HepG2 (cell line): ENCODE data around the gene SMIM9. TPM values are rescaled to one million over a fixed set of nuclear protein-coding genes. Genes with fewer than 3 reads are reported as not detected.

Source experiments
- ATAC-seq: fragments of 200-7000 bp; cut with Tn5 transposase; 3 replicates; pipeline ENCODE4 v1.9.1; 2020; ENCODE audit warnings: mild to moderate bottlenecking, moderate library complexity
- BruUV-seq: library from RNA; stranded (reverse); fragments of 400-500 nt; replicated peaks from 2 replicates; lab custom pipeline; 2021; lab: Mats Ljungman, UMichigan
- CTCF ChIA-PET: fragments of 300-600 bp; formaldehyde crosslinking; extraction: SDS; loops from one replicate; lab custom pipeline; 2021; ENCODE audit warnings: low total read pairs, inconsistent platforms, low intra/inter-chr PET ratio; lab: Yijun Ruan, JAX
- POLR2A ChIA-PET: fragments of 350-600 bp; sonication (Branson Sonifier 250); formaldehyde crosslinking; loops from one replicate; lab custom pipeline; 2020; ENCODE audit warnings: antibody characterized with exemption, inconsistent platforms; lab: Yijun Ruan, JAX
- DNase-seq: peaks from one replicate; pipeline ENCODE4 v3.0.0-alpha.2; 2015; ENCODE audit warnings: low spot score
- FAIRE-seq: peaks from 3 replicates; lab custom pipeline; 2011; peaks lifted over from hg19 to GRCh38; lab: Jason Lieb, UNC
- H2AFZ ChIP-seq: one replicate; pipeline ENCODE4 v1.6.1; 2011; ENCODE audit warnings: low read length, inconsistent platforms
- H3K27ac ChIP-seq: fragments of 300-600 bp; 3 replicates; pipeline ENCODE4 v1.8.0; 2011; ENCODE audit warnings: mixed run types, mild to moderate bottlenecking, mixed read lengths, low read length, inconsistent platforms; ENCODE audit not compliant: insufficient read depth; ENCODE audit errors: extremely low read length
- H3K27me3 ChIP-seq, 2 experiments: fragments of 200-600 bp in 1 of 2; 2 replicates in 1 of 2; 3 replicates in 1 of 2; pipeline versions ENCODE4 v1.6.0 to v1.8.0; 2011; ENCODE audit warnings: low read length in 2 of 2, mild to moderate bottlenecking in 2 of 2, moderate library complexity in 2 of 2, inconsistent platforms in 1 of 2; ENCODE audit not compliant: insufficient read depth in 2 of 2, control insufficient read depth in 1 of 2
- H3K36me3 ChIP-seq, 2 experiments: fragments of 200-600 bp in 1 of 2; replicated peaks in 1 of 2; 2 replicates in 1 of 2; 3 replicates in 1 of 2; pipeline versions ENCODE4 v1.5.1 to v1.8.0; 2011; ENCODE audit warnings: low read length in 2 of 2, inconsistent platforms in 1 of 2; ENCODE audit not compliant: insufficient read depth in 2 of 2, control insufficient read depth in 1 of 2
- H3K4me1 ChIP-seq: 2 replicates; pipeline ENCODE4 v1.5.1; 2012; ENCODE audit warnings: low read length, inconsistent platforms; ENCODE audit not compliant: insufficient read depth
- H3K4me2 ChIP-seq: 2 replicates; pipeline ENCODE4 v1.6.0; 2011; ENCODE audit warnings: low read depth, low read length, inconsistent platforms
- H3K4me3 ChIP-seq, 3 experiments: fragments of 200-600 bp in 1 of 3; sonication (generic), shearing (Covaris generic) in 1 of 3; replicated peaks in 1 of 3; 2 replicates each; pipeline ENCODE4 v1.5.1; 2011 to 2016; ENCODE audit warnings: low read length in 3 of 3, inconsistent platforms in 2 of 3, low read depth in 2 of 3, mild to moderate bottlenecking in 2 of 3, control low read depth in 1 of 3, mixed read lengths in 1 of 3; ENCODE audit not compliant: insufficient read depth in 1 of 3
- H3K79me2 ChIP-seq: one replicate; pipeline ENCODE4 v1.6.1; 2011; ENCODE audit warnings: low read length, inconsistent platforms; ENCODE audit not compliant: insufficient read depth
- H3K9ac ChIP-seq: 2 replicates; pipeline ENCODE4 v1.6.0; 2011; ENCODE audit warnings: mild to moderate bottlenecking, low read depth, low read length, inconsistent platforms; ENCODE audit not compliant: insufficient read depth
- H3K9me3 ChIP-seq: 2 replicates; pipeline ENCODE4 v1.5.1; 2012; ENCODE audit warnings: mild to moderate bottlenecking, low read length
- H4K20me1 ChIP-seq: 2 replicates; pipeline ENCODE4 v1.6.0; 2011; ENCODE audit warnings: inconsistent platforms, mild to moderate bottlenecking, low read length, moderate library complexity; ENCODE audit not compliant: insufficient read depth
- ETV6 ChIP-seq: sonication (generic); formaldehyde crosslinking; conservative IDR thresholded peaks from 2 replicates; pipeline ENCODE4 v1.4.0; 2020; ENCODE audit warnings: missing genetic modification reagents
- NFYB ChIP-seq: sonication (generic); formaldehyde crosslinking; IDR thresholded peaks from 2 replicates; pipeline ENCODE4 v1.4.0; 2020; ENCODE audit warnings: missing genetic modification reagents
- PHF20 ChIP-seq: sonication (generic); formaldehyde crosslinking; IDR thresholded peaks from 2 replicates; pipeline ENCODE4 v1.5.0; 2020; ENCODE audit warnings: mild to moderate bottlenecking, missing genetic modification reagents
- RELA ChIP-seq: sonication (generic); formaldehyde crosslinking; IDR thresholded peaks from 2 replicates; pipeline ENCODE4 v1.4.0; 2020; ENCODE audit warnings: missing genetic modification reagents
- RFX5 ChIP-seq: IDR thresholded peaks from 2 replicates; pipeline ENCODE4 v1.6.1; 2011; ENCODE audit warnings: low read depth, low read length, improper control_type of control experiment
- TBX2 ChIP-seq: sonication (generic); formaldehyde crosslinking; IDR thresholded peaks from 2 replicates; pipeline ENCODE4 v1.5.0; 2020; ENCODE audit warnings: missing genetic modification reagents, mild to moderate bottlenecking, borderline replicate concordance
- ZMAT3 ChIP-seq: sonication (generic); formaldehyde crosslinking; conservative IDR thresholded peaks from 2 replicates; pipeline ENCODE4 v1.7.0; 2021; ENCODE audit warnings: missing genetic modification reagents
- ZNF333 ChIP-seq: sonication (generic); formaldehyde crosslinking; IDR thresholded peaks from 2 replicates; pipeline ENCODE4 v1.4.0; 2020; ENCODE audit warnings: mild to moderate bottlenecking, missing genetic modification reagents, borderline replicate concordance
- WGBS: methylation state at CpG from one replicate; pipeline ENCODE4 v1.1.6; 2017; ENCODE audit warnings: low lambda C conversion rate; 5-methylcytosine and 5-hydroxymethylcytosine counted together
- in situ Hi-C: cut with HindIII; loops from 2 replicates; pipeline ENCODE4 v1.10.0; 2017; ENCODE audit warnings: low pct_unique_long_range_greater_than_20kb; ENCODE audit not compliant: extremely low pct_ligation_motif_present
- intact Hi-C: fragments of 100-400 bp; cut with micrococcal nuclease; formaldehyde crosslinking; loops from one replicate; pipeline ENCODE4 v1.10.0; 2022; ENCODE audit not compliant: unreplicated experiment
- polyA plus RNA-seq, 8 experiments: library from polyadenylated mRNA; depleted of rRNA in 3 of 8; stranded (reverse) in 7 of 8; unstranded in 1 of 8; fragments of >200 nt; fragmentation: Illumina TruSeq in 4 of 8; extraction: Trizol in 4 of 8; gene quantifications; 2 replicates each; pipeline versions ENCODE4 v1.2.1 to v1.2.3, GENCODE V29; 2011 to 2016; ENCODE audit warnings: low read depth in 4 of 8, missing spikeins in 1 of 8, mixed read lengths in 1 of 8; ENCODE audit not compliant: insufficient read depth in 1 of 8
- total RNA-seq, 5 experiments: library from RNA; depleted of rRNA; stranded (reverse); fragments of >200 nt; fragmentation: Illumina TruSeq; extraction: Trizol; gene quantifications; 2 replicates each; pipeline ENCODE4 v1.2.3, GENCODE V29; 2016; ENCODE audit warnings: low read depth in 1 of 5
- TF ChIP-seq, protein P1 (sequence below): sonication (generic); formaldehyde crosslinking; IDR thresholded peaks from 2 replicates; pipeline ENCODE4 v1.9.0; 2021; ENCODE audit warnings: missing genetic modification reagents, borderline replicate concordance
- TF ChIP-seq, protein P2 (sequence below): sonication (generic); formaldehyde crosslinking; IDR thresholded peaks from 2 replicates; pipeline ENCODE4 v1.4.0; 2020; ENCODE audit warnings: missing genetic modification reagents
- TF ChIP-seq, protein P3 (sequence below): sonication (generic); formaldehyde crosslinking; IDR thresholded peaks from 2 replicates; pipeline ENCODE4 v1.5.1; 2020; ENCODE audit warnings: missing genetic modification reagents, mild to moderate bottlenecking, borderline replicate concordance

SMIM9 gene
- total and polyA plus RNA-seq, 2 of the 13 experiments (the other 11 are each of a cell fraction or from before 2014, with no cell fraction given): not detected

DNA sequence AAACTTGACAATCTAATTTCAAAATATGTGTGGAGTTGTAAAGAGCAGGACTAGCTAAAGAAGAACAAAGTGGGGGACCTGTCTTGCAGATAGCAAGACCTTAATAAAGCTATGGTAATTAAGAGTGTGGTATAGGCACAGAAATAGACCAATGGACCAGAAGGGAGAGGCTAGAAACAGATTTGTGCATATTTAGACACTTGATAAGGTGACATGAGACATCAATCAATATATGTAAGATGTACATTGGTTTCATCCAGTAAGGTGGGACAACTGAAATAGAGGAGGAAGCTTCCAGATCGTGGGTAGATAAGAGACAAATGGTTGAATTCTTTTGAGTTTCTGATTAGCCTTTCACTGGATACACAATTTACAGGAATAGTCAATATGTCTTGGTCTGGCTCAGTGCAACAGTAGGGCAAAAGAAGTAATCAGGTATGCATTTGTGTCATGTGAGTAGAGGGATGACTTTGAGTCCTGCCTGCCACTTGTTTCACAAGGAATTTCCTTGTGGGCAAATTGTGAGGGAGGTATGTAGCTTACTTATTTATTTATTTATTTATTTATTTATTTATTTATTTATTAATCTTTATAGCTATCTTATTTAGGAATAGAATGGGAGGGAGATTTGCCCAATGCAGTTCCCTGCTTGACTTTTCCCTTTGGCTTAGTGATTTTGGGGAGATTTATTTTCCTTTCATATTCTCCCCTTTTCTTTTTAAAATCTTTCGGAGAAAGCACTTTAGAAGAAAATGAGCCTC is 21.9 kb downstream of the SMIM9 start:
- no peaks in the 10 kb centered on the region for H3K9me3 ChIP-seq
- FAIRE-seq (no peak), ATAC-seq (no peak), DNase-seq (no peak)
- no peak overlapping the region for H2AFZ ChIP-seq
- no TSS peak for BruUV-seq
- no peak for TF ChIP-seq RFX5
- TF ChIP-seq ZMAT3 (CRISPR knock-in tag): no peak
- TF ChIP-seq, protein P1, sequence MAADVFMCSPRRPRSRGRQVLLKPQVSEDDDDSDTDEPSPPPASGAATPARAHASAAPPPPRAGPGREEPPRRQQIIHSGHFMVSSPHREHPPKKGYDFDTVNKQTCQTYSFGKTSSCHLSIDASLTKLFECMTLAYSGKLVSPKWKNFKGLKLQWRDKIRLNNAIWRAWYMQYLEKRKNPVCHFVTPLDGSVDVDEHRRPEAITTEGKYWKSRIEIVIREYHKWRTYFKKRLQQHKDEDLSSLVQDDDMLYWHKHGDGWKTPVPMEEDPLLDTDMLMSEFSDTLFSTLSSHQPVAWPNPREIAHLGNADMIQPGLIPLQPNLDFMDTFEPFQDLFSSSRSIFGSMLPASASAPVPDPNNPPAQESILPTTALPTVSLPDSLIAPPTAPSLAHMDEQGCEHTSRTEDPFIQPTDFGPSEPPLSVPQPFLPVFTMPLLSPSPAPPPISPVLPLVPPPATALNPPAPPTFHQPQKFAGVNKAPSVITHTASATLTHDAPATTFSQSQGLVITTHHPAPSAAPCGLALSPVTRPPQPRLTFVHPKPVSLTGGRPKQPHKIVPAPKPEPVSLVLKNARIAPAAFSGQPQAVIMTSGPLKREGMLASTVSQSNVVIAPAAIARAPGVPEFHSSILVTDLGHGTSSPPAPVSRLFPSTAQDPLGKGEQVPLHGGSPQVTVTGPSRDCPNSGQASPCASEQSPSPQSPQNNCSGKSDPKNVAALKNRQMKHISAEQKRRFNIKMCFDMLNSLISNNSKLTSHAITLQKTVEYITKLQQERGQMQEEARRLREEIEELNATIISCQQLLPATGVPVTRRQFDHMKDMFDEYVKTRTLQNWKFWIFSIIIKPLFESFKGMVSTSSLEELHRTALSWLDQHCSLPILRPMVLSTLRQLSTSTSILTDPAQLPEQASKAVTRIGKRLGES (CRISPR knock-in tag): no peak
- no peak for TF ChIP-seq TBX2 (CRISPR knock-in tag)
- TF ChIP-seq, protein P2, sequence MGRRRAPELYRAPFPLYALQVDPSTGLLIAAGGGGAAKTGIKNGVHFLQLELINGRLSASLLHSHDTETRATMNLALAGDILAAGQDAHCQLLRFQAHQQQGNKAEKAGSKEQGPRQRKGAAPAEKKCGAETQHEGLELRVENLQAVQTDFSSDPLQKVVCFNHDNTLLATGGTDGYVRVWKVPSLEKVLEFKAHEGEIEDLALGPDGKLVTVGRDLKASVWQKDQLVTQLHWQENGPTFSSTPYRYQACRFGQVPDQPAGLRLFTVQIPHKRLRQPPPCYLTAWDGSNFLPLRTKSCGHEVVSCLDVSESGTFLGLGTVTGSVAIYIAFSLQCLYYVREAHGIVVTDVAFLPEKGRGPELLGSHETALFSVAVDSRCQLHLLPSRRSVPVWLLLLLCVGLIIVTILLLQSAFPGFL (CRISPR knock-in tag): no peak
- no peak for TF ChIP-seq ETV6 (CRISPR knock-in tag)
- TF ChIP-seq, protein P3, sequence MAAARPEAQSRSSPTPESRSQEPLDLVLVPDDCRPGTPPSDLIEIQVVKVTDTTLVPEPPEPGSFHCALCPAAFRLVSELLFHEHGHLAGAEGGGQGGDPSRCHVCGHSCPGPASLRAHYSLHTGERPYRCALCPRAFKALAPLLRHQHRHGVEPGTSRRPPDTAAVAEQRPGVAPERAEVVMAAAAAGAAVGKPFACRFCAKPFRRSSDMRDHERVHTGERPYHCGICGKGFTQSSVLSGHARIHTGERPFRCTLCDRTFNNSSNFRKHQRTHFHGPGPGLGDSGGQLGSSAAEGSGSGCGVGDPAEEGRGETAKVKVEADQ (CRISPR knock-in tag): no peak
- TF ChIP-seq ZNF333 (CRISPR knock-in tag): no peak
- TF ChIP-seq RELA (CRISPR knock-in tag): no peak
- no peak for TF ChIP-seq NFYB (CRISPR knock-in tag)
- no peak for TF ChIP-seq PHF20 (CRISPR knock-in tag)
- H3K27me3 ChIP-seq: 0 out of 5 replicates have a peak, but pooled peaks cover 0 to under 1% of the 10 kb centered on the region in 2 experiments
- ChIA-PET CTCF (no interaction called here), POLR2A (no interaction called here)
- H4K20me1 ChIP-seq: no peaks in the 10 kb centered on the region
- H3K9ac ChIP-seq: no peak overlapping the region
- H3K4me3 ChIP-seq: no peak overlapping the region
- H3K79me2 ChIP-seq: no peaks in the 10 kb centered on the region
- H3K4me1 ChIP-seq: no peaks in the 10 kb centered on the region
- H3K36me3 ChIP-seq: no peaks in the 10 kb centered on the region
- in situ Hi-C loops: no loop called here
- WGBS: 3% methylated on average over 2 of the region's 2 CpGs
- no peak overlapping the region for H3K4me2 ChIP-seq
- H3K27ac ChIP-seq: no peak overlapping the region
- intact Hi-C loops: no loop called here
